Endothelial cell of umbilical vein (primary cell): Measurements from ENCODE around the gene BCL2. TPM values are rescaled to one million over a fixed set of nuclear protein-coding genes. Genes with fewer than 3 reads are reported as not detected.

Experiments used
- BruUV-seq: library from RNA; stranded (reverse); fragments of 400-500 nt; replicated peaks from 2 replicates; lab custom pipeline; 2021; lab: Mats Ljungman, UMichigan
- CTCF ChIA-PET: fragments of 300-600, 350-600 bp; sonication (Branson Sonifier 250); formaldehyde crosslinking; loops from one replicate; lab custom pipeline; 2021; ENCODE audit warnings: antibody characterized with exemption, inconsistent platforms; lab: Charles Lee
- POLR2A ChIA-PET: fragments of 300-600, 350-600 bp; sonication (Branson Sonifier 250); formaldehyde crosslinking; loops from one replicate; lab custom pipeline; 2021; ENCODE audit warnings: antibody characterized with exemption, inconsistent platforms; lab: Charles Lee
- DNase-seq: peaks from one replicate; pipeline ENCODE4 v3.0.0-alpha.2; 2011; ENCODE audit warnings: low read depth, low spot score
- FAIRE-seq: peaks from 2 replicates; lab custom pipeline; 2011; peaks lifted over from hg19 to GRCh38; lab: Jason Lieb, UNC
- H2AFZ ChIP-seq: 2 replicates; pipeline ENCODE4 v1.6.0; 2012; ENCODE audit warnings: low read depth, low read length, control low read depth, inconsistent platforms
- H3K27ac ChIP-seq: 2 replicates; pipeline ENCODE4 v1.5.1; 2011; ENCODE audit warnings: low read depth, mild to moderate bottlenecking, control low read depth, low read length, moderate library complexity; ENCODE audit not compliant: insufficient read depth
- H3K27me3 ChIP-seq, 2 experiments: 2 replicates each; pipeline versions ENCODE4 v1.6.0 to v1.6.1; 2011; ENCODE audit warnings: low read length in 2 of 2, mixed read lengths in 1 of 2; ENCODE audit not compliant: control insufficient read depth in 2 of 2, insufficient read depth in 2 of 2
- H3K36me3 ChIP-seq, 2 experiments: 2 replicates in 1 of 2; 3 replicates in 1 of 2; pipeline ENCODE4 v1.5.1; 2011; ENCODE audit warnings: low read length in 2 of 2, mild to moderate bottlenecking in 1 of 2, moderate library complexity in 1 of 2; ENCODE audit not compliant: control insufficient read depth in 2 of 2, insufficient read depth in 2 of 2; ENCODE audit errors: extremely low read depth in 1 of 2
- H3K4me1 ChIP-seq: 3 replicates; pipeline ENCODE4 v1.5.1; 2011; ENCODE audit warnings: mild to moderate bottlenecking, low read length; ENCODE audit not compliant: control insufficient read depth, insufficient read depth; ENCODE audit errors: extremely low read depth
- H3K4me2 ChIP-seq: 2 replicates; pipeline ENCODE4 v1.6.1; 2011; ENCODE audit warnings: low read length, control low read depth, mixed read lengths; ENCODE audit not compliant: insufficient read depth
- H3K4me3 ChIP-seq, 3 experiments: fragments of 200-600 bp in 1 of 3; sonication (generic), shearing (Covaris generic) in 1 of 3; replicated peaks in 1 of 3; 2 replicates each; pipeline ENCODE4 v1.5.1; 2011 to 2016; ENCODE audit warnings: control low read depth in 3 of 3, low read length in 3 of 3, mild to moderate bottlenecking in 2 of 3, inconsistent platforms in 1 of 3, low read depth in 1 of 3, moderate library complexity in 1 of 3; ENCODE audit not compliant: insufficient read depth in 1 of 3
- H3K79me2 ChIP-seq: 2 replicates; pipeline ENCODE4 v1.6.0; 2012; ENCODE audit warnings: low read length, inconsistent platforms; ENCODE audit not compliant: control insufficient read depth, insufficient read depth
- H3K9ac ChIP-seq: replicated peaks from 2 replicates; pipeline ENCODE3; 2011; ENCODE audit warnings: low read length, control low read depth; ENCODE audit not compliant: insufficient read depth; ENCODE audit errors: extremely low read depth
- H3K9me1 ChIP-seq: replicated peaks from 3 replicates; pipeline ENCODE4 v1.6.0; 2011; ENCODE audit warnings: mild to moderate bottlenecking, low read length; ENCODE audit not compliant: control insufficient read depth, insufficient read depth; ENCODE audit errors: extremely low read depth
- H3K9me3 ChIP-seq: replicated peaks from 2 replicates; pipeline ENCODE4 v1.5.1; 2012; ENCODE audit warnings: low read length, inconsistent platforms; ENCODE audit not compliant: control insufficient read depth, insufficient read depth
- H4K20me1 ChIP-seq: replicated peaks from 2 replicates; pipeline ENCODE3; 2011; ENCODE audit warnings: mild to moderate bottlenecking, low read length; ENCODE audit not compliant: control insufficient read depth, insufficient read depth; ENCODE audit errors: extremely low read depth
- CTCF ChIP-seq, 2 donors: IDR thresholded peaks; 1 replicate in 1 of 2; 2 replicates in 1 of 2; pipeline ENCODE4 v1.5.1; 2011; ENCODE audit warnings: low read length in 2 of 2, mild to moderate bottlenecking in 2 of 2, moderate library complexity in 2 of 2, control low read depth in 1 of 2, inconsistent platforms in 1 of 2, low read depth in 1 of 2; ENCODE audit not compliant: insufficient read depth in 1 of 2; ENCODE audit errors: extremely low read depth in 1 of 2
- EZH2 ChIP-seq: IDR thresholded peaks from 2 replicates; pipeline ENCODE4 v1.6.1; 2012; ENCODE audit warnings: borderline replicate concordance, low read depth, mild to moderate bottlenecking, moderate library complexity, low read length, inconsistent platforms; ENCODE audit not compliant: severe bottlenecking
- FOS ChIP-seq: IDR thresholded peaks from 2 replicates; pipeline ENCODE4 v1.6.1; 2011; ENCODE audit warnings: mild to moderate bottlenecking, low read length, moderate library complexity, borderline replicate concordance; ENCODE audit not compliant: insufficient read depth
- GATA2 ChIP-seq: IDR thresholded peaks from 2 replicates; pipeline ENCODE4 v1.7.0; 2011; ENCODE audit warnings: low read depth, mild to moderate bottlenecking, moderate library complexity, mixed read lengths, low read length; ENCODE audit not compliant: insufficient read length, insufficient read depth
- JUN ChIP-seq: IDR thresholded peaks from 2 replicates; pipeline ENCODE4 v1.6.1; 2011; ENCODE audit warnings: borderline replicate concordance, low read depth; ENCODE audit not compliant: insufficient read length, insufficient read depth
- MAX ChIP-seq: IDR thresholded peaks from 2 replicates; pipeline ENCODE4 v1.6.1; 2011; ENCODE audit not compliant: insufficient read depth, insufficient read length
- MYC ChIP-seq: IDR thresholded peaks from one replicate; pipeline ENCODE4 v1.6.1; 2011; ENCODE audit warnings: mild to moderate bottlenecking, low read depth, low read length
- POLR2A ChIP-seq: IDR thresholded peaks from 2 replicates; pipeline ENCODE4 v1.6.1; 2012; ENCODE audit warnings: low read depth, mild to moderate bottlenecking, control low read depth, low read length
- POLR2AphosphoS5 ChIP-seq: IDR thresholded peaks from 2 replicates; pipeline ENCODE4 v1.6.1; 2012; ENCODE audit warnings: low read depth, mild to moderate bottlenecking, control low read depth, low read length, moderate library complexity; ENCODE audit not compliant: insufficient read depth
- dilution Hi-C: fragments of 300-500 bp; cut with MboI; formaldehyde crosslinking; loops from one replicate; pipeline ENCODE4 v1.15.0; 2019; ENCODE audit warnings: low sequenced_read_pairs; ENCODE audit not compliant: extremely low pct_ligation_motif_present
- intact Hi-C: fragments of 100-400 bp; cut with micrococcal nuclease; formaldehyde crosslinking; loops from one replicate; pipeline ENCODE4 v1.10.0; 2022
- polyA plus RNA-seq, 4 experiments: library from polyadenylated mRNA; depleted of rRNA in 3 of 4; stranded (reverse) in 3 of 4; unstranded in 1 of 4; fragments of >200 nt; gene quantifications; 2 replicates each; pipeline versions ENCODE4 v1.2.1 to v1.2.3, GENCODE V29; 2011 to 2012; ENCODE audit warnings: missing spikeins in 1 of 4
- total RNA-seq: library from RNA; stranded (reverse); gene quantifications from 2 replicates; pipeline ENCODE4 v1.2.3, GENCODE V29; 2021

The BCL2 gene
- total and polyA plus RNA-seq, 2 donors (not counting 3 experiments of a cell fraction or from before 2014, with no cell fraction given), result 0.35 to 5.0 TPM

- Histone ChIP-seq H3K4me1 (no peaks in the 10 kb centered on the region), H3K79me2 (no peaks in the 10 kb centered on the region), H2AFZ (no peak overlapping the region), H3K9ac (no peak overlapping the region), H3K27me3 (no peaks in the 10 kb centered on the region), H3K9me3 (no peaks in the 10 kb centered on the region), H3K36me3 (peaks cover 22 to 25% of the 10 kb centered on the region in 2 experiments), H3K4me3 (no peak overlapping the region), H3K4me2 (no peak overlapping the region), H3K9me1 (no peaks in the 10 kb centered on the region), H3K27ac (no peak overlapping the region), H4K20me1 (no peaks in the 10 kb centered on the region)
- DNase-seq, result no peak
- dilution Hi-C loops, result no loop called here
- intact Hi-C loops, result no loop called here
- BruUV-seq, result no TSS peak
- ChIA-PET CTCF (interaction anchor here (1.2 kb wide), 1 partner anchor 13 kb away, joined by 3 read pairs; no protein-coding TSS in a partner anchor), POLR2A (no interaction called here)
- no peak for FAIRE-seq
- TF ChIP-seq POLR2AphosphoS5 (no peak), POLR2A (no peak), MAX (no peak), GATA2 (no peak), EZH2 (no peak), MYC (no peak), FOS (no peak), JUN (no peak), CTCF (IDR thresholded peaks at IDR 0.05; ENCODE audit: extremely low read depth in 1 of 2, insufficient read depth in 1 of 2, low read depth in 1 of 2, low read length in 2 of 2) (no peak)
Measured at GRCh38 chr18:63350230-63350629, 30.7 kb upstream of the BCL2 start.
